Effector memory CD4-positive, alpha-beta T cell (primary cell): ENCODE data around the gene GALNT2.

Experiments used
- DNase-seq, 3 donors: peaks; one replicate each; pipeline ENCODE4 v3.0.0-alpha.2; 2020
- H3K27ac ChIP-seq: 2 replicates; pipeline ENCODE4 v1.7.0; 2013; ENCODE audit warnings: mild to moderate bottlenecking, low read length, moderate library complexity; ENCODE audit not compliant: insufficient read depth, poor library complexity, severe bottlenecking
- H3K27me3 ChIP-seq: replicated peaks from 2 replicates; pipeline ENCODE4 v1.7.0; 2013; ENCODE audit warnings: mild to moderate bottlenecking, low read length; ENCODE audit not compliant: insufficient read depth, control insufficient read depth, poor library complexity, severe bottlenecking
- H3K36me3 ChIP-seq: 2 replicates; pipeline ENCODE4 v1.7.0; 2013; ENCODE audit warnings: mild to moderate bottlenecking, low read length, moderate library complexity; ENCODE audit not compliant: control insufficient read depth, insufficient read depth
- H3K4me1 ChIP-seq: 2 replicates; pipeline ENCODE4 v1.7.0; 2013; ENCODE audit warnings: low read length, mild to moderate bottlenecking; ENCODE audit not compliant: control insufficient read depth, insufficient read depth, poor library complexity, severe bottlenecking
- H3K4me3 ChIP-seq: 2 replicates; pipeline ENCODE4 v1.7.0; 2013; ENCODE audit warnings: low read length, low read depth, mild to moderate bottlenecking; ENCODE audit not compliant: insufficient read depth, poor library complexity, severe bottlenecking
- H3K9me3 ChIP-seq: 2 replicates; pipeline ENCODE4 v1.7.0; 2013; ENCODE audit warnings: mild to moderate bottlenecking, low read length, moderate library complexity; ENCODE audit not compliant: control insufficient read depth

Gene GALNT2

GRCh38 chr1:230191855-230192254 lies 124.8 kb downstream of the GALNT2 start:
- no peaks in the 10 kb centered on the region for H3K36me3 ChIP-seq
- H3K4me1 ChIP-seq: peaks cover 4% of the 10 kb centered on the region
- H3K4me3 ChIP-seq: no peak overlapping the region
- H3K9me3 ChIP-seq: no peaks in the 10 kb centered on the region
- no peak overlapping the region for H3K27ac ChIP-seq
- no peak for DNase-seq
- no peaks in the 10 kb centered on the region for H3K27me3 ChIP-seq

GRCh38 chr1:230194525-230194924 lies 127.5 kb downstream of the GALNT2 start:
- no peak for DNase-seq
- H3K36me3 ChIP-seq: no peaks in the 10 kb centered on the region
- H3K27me3 ChIP-seq: no peaks in the 10 kb centered on the region
- no peak overlapping the region for H3K4me3 ChIP-seq
- H3K27ac ChIP-seq: no peak overlapping the region
- no peaks in the 10 kb centered on the region for H3K9me3 ChIP-seq
- no peaks in the 10 kb centered on the region for H3K4me1 ChIP-seq

- DNase-seq: no peak
- no peak overlapping the region for H3K4me3 ChIP-seq
- no peaks in the 10 kb centered on the region for H3K4me1 ChIP-seq
- H3K9me3 ChIP-seq: no peaks in the 10 kb centered on the region
- H3K36me3 ChIP-seq: no peaks in the 10 kb centered on the region
- H3K27ac ChIP-seq: no peak overlapping the region
- H3K27me3 ChIP-seq: no peaks in the 10 kb centered on the region
Measured at GRCh38 chr1:230195199-230195598, 128.2 kb downstream of the GALNT2 start.

GRCh38 chr1:230196077-230196476 lies 129.0 kb downstream of the GALNT2 start:
- no peaks in the 10 kb centered on the region for H3K27me3 ChIP-seq
- H3K4me1 ChIP-seq: no peaks in the 10 kb centered on the region
- DNase-seq: no peak
- H3K9me3 ChIP-seq: no peaks in the 10 kb centered on the region
- H3K27ac ChIP-seq: no peak overlapping the region
- H3K4me3 ChIP-seq: no peak overlapping the region
- no peaks in the 10 kb centered on the region for H3K36me3 ChIP-seq

- Histone ChIP-seq H3K27me3 (no peaks in the 10 kb centered on the region), H3K27ac (no peak overlapping the region), H3K9me3 (no peaks in the 10 kb centered on the region), H3K4me1 (no peaks in the 10 kb centered on the region), H3K36me3 (peaks cover 5% of the 10 kb centered on the region), H3K4me3 (no peak overlapping the region)
- no peak for DNase-seq
Measured at GRCh38 chr1:230197644-230198567, 130.9 kb downstream of the GALNT2 start.

GRCh38 chr1:230199034-230199433 lies 132.0 kb downstream of the GALNT2 start:
- Histone ChIP-seq H3K4me3 (no peak overlapping the region), H3K36me3 (peaks cover 9% of the 10 kb centered on the region), H3K9me3 (no peaks in the 10 kb centered on the region), H3K4me1 (no peaks in the 10 kb centered on the region), H3K27me3 (no peaks in the 10 kb centered on the region), H3K27ac (no peak overlapping the region)
- no peak for DNase-seq

- Histone ChIP-seq H3K4me1 (no peaks in the 10 kb centered on the region), H3K36me3 (peaks cover 9% of the 10 kb centered on the region), H3K27ac (no peak overlapping the region), H3K4me3 (no peak overlapping the region), H3K9me3 (no peaks in the 10 kb centered on the region), H3K27me3 (no peaks in the 10 kb centered on the region)
- DNase-seq: no peak
Measured at GRCh38 chr1:230199554-230199953, 132.5 kb downstream of the GALNT2 start.

GRCh38 chr1:230200276-230200675 lies 133.2 kb downstream of the GALNT2 start:
- no peak overlapping the region for H3K27ac ChIP-seq
- DNase-seq: no peak
- H3K36me3 ChIP-seq: peaks cover 9% of the 10 kb centered on the region
- no peaks in the 10 kb centered on the region for H3K4me1 ChIP-seq
- H3K4me3 ChIP-seq: no peak overlapping the region
- no peaks in the 10 kb centered on the region for H3K9me3 ChIP-seq
- H3K27me3 ChIP-seq: no peaks in the 10 kb centered on the region

- Histone ChIP-seq H3K4me1 (no peaks in the 10 kb centered on the region), H3K27me3 (no peaks in the 10 kb centered on the region), H3K36me3 (peaks cover 9% of the 10 kb centered on the region), H3K27ac (no peak overlapping the region), H3K9me3 (no peaks in the 10 kb centered on the region), H3K4me3 (no peak overlapping the region)
- DNase-seq: no peak
Measured at GRCh38 chr1:230201445-230201844, 134.4 kb downstream of the GALNT2 start.

- Histone ChIP-seq H3K4me3 (no peak overlapping the region), H3K4me1 (no peaks in the 10 kb centered on the region), H3K27me3 (no peaks in the 10 kb centered on the region), H3K9me3 (no peaks in the 10 kb centered on the region), H3K27ac (no peak overlapping the region), H3K36me3 (peaks cover 9% of the 10 kb centered on the region)
- no peak for DNase-seq
Measured at GRCh38 chr1:230204842-230205241, 137.8 kb downstream of the GALNT2 start.
